SK-N-MC (cell line): ENCODE measurements around the gene AOPEP.

Experiments used
- EZH2 ChIP-seq: fragments of 200-600 bp; sonication (generic); IDR thresholded peaks from one replicate; pipeline ENCODE4 v1.6.1; 2017; ENCODE audit warnings: antibody characterized with exemption
- POLR2AphosphoS5 ChIP-seq: IDR thresholded peaks from 2 replicates; pipeline ENCODE4 v1.6.1; 2012; ENCODE audit warnings: mild to moderate bottlenecking, low read depth, low read length, borderline replicate concordance

- no peak for TF ChIP-seq POLR2AphosphoS5
- TF ChIP-seq EZH2: no peak
These were observed 303.8 kb downstream of the AOPEP start for GRCh38 chr9:95030344-95030743.
